AG08395 (cell line): ENCODE data around the gene MAML3.
A peak's percentile ranks its signal among the peaks of the same experiment; 100 is the strongest.

Source experiments
- DNase-seq: peaks from one replicate; pipeline ENCODE4 v3.0.0; 2012; ENCODE audit warnings: mixed read lengths, low spot score

Gene MAML3

DNA sequence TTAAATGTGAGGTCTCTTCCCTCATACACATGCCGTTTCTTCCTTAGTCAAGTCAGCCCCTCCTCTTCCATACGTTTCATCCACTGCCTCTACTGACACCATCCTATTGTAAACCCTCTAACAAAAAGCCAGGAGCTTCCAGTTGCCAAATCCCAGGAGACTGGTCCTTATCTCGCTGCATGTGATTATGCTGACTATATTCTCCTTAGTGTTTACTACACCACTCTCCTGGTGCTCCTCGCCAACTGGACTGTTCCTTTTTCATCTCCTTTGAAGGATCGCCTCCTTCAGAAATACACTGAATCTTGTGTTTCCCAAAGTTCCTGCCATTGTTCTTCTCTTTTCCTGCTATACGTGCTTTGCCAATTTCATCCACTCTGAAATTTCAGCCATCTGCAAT is 27.7 kb downstream of the MAML3 start:
- DNase-seq: no peak

DNA sequence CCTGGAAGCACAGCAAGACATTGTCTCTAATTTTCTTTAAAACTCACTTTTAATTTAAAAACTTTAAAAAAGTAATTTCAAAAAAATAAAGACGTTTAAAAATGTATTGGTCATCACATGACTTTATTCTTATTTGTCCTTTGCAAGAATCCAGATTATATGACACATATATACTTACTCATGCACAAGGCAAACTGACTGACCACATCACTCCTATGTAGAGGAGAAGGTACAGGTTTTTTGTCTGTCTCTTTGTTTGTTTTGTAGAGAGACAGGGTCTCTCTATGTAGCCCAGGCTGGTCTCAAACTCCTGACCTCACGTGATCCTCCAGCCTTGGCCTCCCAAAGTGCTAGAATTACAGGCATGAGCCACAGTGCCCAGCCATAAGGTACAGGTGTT is 28.6 kb downstream of the MAML3 start:
- no peak for DNase-seq

DNA sequence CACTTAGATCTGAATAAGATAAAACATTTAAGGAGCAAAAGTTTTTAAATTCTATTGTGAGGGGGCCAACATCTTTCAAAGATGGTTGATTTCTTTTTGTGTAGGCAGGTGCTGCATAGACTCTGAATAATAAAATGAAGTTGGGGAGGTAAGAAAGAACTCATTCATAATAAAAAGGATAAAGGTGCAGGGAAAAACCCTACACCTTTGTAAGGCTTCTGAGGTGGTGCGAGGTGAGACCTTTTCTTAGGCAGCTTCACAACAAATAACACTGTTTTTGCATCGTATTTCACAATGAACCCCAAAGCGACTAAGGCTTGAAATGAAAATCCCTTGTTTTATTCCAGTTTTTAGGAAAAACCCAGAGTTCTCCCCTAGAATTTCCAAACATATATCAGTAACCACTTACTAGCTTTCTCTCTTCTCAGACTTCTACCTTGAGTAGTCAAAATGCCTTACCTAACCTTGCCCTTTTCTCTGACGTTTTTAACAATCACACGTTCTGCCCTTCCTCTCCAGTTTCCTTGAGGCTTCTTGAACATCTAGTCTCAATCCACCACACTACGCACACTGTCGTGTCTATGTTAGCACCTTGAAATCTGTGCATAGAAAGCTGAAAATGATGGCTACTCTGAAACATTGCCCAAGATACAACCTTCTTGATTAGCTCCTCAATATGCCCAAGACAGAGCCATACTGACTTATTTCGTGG is 30.2 kb downstream of the MAML3 start:
- no peak for DNase-seq

GRCh38 chr4:140122891-140123290 is 31.1 kb downstream of the MAML3 start:
- no peak for DNase-seq

GRCh38 chr4:140121646-140122045 is 32.3 kb downstream of the MAML3 start:
- DNase-seq: no peak

GRCh38 chr4:140118931-140119640 is 34.9 kb downstream of the MAML3 start:
- no peak for DNase-seq

GRCh38 chr4:140117947-140118346 is 36.0 kb downstream of the MAML3 start:
- no peak for DNase-seq

DNA sequence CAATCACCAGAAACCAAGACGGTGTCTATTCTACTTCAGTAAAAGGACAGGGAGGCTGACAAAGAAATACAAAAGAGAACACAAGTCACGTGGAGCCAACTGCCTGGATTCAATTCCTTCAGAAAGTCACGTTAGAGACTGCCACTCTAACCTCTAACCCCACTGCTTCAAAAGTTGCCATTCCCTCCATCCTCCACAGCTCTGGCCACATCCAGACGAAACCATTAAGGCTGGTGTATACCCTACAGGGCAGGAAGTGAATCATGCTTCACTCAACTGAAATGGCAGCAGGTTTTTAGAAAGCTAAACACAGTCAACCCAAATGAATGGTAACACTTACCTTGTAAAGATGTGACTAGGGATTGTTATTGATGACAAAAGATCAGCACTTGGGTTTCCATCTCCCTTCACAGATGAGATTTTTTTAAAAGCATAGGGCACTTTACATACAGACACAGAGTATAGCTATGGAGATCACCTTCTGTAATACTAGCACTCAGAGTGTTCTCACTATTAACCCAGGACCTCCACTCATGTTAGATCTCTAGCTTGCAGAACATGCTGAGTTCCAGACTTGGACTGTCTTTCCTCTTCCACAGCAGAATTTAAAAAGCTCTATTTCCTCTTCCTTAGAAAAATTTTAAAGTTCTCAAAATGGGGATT is 37.4 kb downstream of the MAML3 start:
- DNase-seq: no peak

DNA sequence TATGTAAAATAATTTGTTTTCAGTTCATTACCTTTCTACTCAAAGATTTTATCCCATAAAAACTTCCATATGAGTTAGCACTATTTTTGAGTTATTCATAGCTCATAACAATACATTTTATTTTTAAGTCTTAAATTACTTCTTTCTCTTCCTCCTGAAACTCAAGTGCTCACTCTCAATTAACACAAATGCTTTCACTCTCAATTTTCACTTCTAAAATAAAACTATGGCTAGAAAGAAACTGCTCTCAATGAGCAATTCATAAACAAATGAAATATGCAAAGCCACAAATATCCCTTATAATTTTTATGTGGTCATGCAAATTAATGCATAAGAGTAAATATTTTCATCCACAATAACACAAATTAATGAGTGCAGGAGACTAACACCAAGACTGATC is 38.8 kb downstream of the MAML3 start:
- DNase-seq: no peak

DNA sequence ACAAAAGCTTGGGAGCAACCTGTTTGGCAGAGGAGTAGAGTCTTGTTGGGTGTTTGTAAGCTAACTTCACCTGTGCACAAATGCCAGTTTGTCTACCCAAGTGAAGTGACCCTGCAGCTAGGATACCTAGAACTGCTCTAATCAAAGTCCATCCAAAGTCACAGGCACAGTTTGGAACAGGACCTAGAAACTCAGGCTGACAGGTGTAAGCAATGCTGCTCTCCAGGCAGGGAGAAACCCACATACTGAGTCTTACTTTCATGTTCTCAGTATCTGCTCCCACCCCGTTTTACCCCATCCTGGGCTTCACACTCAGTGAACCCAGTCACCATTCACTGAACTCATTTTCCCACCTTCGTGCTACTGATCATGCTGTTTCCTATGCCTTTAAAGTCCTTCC is 40.3 kb downstream of the MAML3 start:
- no peak for DNase-seq

DNA sequence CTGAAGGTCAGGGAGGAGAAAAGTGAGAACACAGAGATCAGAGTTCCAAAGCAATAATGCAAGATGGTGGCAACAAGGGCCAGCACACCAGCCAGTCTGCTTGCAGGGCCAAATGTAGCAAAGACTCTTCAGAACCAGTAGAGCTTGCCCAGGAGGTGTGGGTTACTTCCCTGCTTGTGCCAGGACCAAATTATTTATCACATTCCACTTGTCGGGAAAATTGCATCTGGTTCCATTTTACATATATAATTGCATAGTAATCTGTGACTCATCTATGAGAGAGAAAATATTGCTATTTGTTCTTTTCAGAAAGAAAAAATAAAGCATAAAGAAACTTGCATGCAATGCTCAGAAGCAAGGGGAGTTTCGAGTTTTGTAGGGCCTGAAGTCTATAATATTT is 41.4 kb downstream of the MAML3 start:
- peak; percentile 24 for DNase-seq

GRCh38 chr4:140111256-140111655 is 42.7 kb downstream of the MAML3 start:
- DNase-seq: no peak

DNA sequence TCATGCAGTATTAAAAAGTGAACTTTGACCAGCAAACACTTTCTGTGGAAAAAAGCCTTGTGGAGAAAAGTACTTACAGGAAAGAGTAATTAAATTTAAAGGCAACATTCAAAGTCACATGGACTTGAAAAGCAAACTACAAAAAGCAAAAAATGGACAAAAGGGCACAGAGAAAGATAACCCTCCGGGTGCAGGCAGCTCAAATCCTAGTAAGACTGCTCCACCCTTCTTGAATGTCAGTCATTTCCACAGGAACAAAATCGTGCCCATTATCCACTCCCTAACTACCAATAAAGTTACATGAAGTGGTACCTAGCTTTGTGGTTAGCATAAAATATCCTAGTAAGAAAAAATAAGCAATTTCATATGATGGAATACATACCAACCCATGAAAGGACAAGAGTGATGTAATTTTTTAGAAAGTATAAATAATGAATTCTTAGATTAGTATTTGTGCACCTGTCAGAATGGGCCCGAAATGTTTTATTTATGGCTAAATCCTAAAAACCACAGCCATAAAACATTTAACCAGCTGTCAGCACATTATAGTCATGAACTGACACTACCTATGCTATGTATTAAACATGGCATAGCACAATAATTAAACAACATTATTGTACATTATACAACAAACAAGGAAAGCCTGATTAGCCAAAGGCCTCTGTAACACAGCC is 43.3 kb downstream of the MAML3 start:
- DNase-seq: no peak

DNA sequence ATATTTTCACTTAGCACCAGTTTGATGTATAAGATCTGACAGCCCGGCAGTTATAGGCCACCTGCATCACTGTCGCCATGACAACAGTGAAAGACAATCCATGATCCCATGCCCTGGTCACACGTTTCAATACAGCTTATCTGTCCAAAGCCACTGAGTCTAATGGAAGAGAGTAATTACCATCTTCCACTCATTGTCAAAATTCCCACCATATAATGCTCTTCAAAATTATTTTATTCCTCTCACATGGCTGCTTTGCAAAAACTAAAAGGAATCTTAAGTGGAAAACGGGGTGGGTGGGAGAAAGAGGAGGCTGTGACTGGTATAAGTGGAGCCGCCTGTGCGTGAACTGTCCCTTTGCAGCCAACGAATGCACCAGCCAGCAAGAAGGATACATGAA is 44.2 kb downstream of the MAML3 start:
- no peak for DNase-seq

DNA sequence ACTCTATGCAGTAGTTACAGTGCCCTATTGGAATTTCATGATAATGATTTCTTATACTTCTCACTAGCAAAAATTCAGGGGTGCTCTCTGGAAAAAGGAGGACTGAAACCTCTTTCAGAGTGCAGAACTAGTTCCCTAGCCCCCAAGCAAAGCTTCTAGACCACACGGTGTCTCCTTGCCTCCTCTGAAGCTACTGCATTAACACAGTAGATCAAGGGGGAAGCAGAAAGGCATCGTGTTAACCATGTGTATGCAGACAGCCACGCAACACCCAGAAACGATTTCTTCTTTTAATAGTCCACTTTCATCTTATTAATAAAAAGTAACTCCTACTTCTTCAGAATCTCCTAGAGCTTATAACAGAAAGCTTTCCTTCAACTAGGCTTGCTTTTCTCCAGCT is 44.7 kb downstream of the MAML3 start:
- no peak for DNase-seq

DNA sequence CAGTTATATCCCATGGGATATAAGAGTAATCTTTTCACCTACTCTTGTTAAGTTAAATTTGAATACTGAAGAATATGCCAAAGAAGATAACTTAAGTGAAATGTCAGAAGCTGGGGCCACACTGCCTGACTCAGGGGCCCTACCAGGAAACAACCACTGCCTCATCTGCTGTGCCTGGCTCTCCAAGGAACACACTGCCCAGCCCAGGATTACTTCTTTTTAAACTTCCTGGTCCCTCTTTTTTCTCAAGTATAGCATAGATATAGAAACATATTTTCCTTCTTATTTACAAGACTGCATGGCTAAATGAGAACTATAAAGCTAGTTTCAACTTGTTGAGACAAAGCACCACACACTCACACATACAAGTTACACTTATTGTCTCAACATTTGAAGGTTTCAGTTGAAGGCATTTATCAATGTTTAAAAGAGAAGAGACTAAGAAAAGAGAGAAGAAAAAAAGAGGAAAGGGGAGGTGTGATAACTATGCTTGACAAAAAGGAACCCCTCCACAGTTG is 45.2 kb downstream of the MAML3 start:
- no peak for DNase-seq

GRCh38 chr4:140108243-140108642 is 45.7 kb downstream of the MAML3 start:
- no peak for DNase-seq

DNA sequence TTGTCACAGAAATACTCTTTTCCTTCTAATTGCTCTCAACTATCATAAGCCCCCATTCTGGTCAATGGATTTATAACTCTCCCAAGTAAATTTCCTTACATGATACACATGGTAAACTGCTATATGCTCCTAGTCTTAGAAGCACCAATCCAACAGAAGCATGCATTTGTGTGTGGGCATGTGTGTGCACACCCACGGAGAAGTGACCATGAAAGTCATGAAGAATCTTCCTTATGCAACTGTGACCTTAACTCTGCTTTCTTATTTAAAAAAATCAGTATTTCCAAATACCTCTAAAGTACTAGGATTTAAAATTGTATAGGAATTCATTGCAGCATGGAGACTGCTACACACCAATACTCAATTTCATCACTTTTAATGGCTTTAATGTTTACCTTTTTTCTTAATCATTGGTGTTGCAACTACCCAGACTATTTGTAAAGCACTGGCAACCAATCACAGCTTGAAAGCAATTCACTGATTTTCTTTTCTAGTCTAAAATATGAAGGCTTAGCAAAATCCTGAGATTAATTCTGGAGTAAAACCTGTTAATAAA is 47.6 kb downstream of the MAML3 start:
- DNase-seq: no peak

DNA sequence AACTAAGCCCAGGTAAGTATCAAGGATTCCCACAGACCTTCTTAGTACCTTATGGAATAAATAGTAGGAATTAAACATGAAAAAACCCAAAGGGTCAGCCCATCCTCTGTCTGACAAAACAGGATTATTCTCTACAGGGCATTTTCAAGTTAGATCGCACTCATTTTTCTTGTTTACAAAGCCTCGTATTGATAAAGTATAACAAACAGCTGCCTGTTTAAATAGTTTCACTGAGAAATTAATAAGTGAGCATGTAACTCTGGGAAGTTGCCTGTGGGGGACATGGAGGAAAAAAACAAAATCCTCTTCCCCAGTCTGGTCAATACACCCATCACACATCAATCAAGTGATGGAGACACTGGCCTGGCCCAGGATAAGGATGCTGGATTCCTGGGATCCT is 48.5 kb downstream of the MAML3 start:
- no peak for DNase-seq

DNA sequence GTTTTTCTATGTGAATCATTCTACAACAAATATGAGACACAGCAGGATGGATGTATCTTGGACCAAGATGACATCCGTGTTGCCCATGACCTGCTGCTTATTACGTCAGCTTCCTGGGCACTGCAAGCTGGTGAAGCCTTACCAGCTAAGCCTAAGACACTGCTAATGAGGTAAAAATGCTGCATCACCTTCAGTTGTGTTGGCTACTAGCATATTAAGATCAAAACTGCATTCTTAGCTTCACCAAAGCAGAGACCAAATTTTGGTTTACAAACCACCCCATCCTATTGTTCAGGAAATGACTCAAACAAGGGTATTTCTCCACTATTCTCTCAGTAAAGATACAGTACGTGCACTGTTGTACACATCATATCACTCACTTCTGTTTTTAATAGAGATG is 50.3 kb downstream of the MAML3 start:
- peak; percentile 24 for DNase-seq

DNA sequence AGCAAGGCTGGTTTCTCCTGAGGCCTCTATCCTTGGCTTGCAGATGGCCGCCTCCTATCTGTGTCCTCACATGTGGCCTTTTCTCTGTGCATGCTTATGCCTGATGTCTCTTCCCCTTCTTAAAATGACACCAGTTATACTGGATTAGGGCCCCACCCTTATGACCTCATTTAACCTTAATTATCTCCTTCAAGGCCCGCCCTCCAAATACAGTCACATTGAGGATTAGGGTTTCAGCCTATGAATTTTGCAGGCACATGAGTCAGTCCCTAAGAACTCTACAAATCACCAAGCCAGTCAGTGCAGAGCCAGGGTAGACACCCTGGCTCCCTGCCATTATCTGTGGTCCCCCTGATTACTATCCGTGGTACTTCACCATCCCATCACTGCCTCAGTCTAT is 51.6 kb downstream of the MAML3 start:
- no peak for DNase-seq

GRCh38 chr4:140100771-140101170 is 53.2 kb downstream of the MAML3 start:
- no peak for DNase-seq
